Measurements from ENCODE around the gene ITCH.

DNA sequence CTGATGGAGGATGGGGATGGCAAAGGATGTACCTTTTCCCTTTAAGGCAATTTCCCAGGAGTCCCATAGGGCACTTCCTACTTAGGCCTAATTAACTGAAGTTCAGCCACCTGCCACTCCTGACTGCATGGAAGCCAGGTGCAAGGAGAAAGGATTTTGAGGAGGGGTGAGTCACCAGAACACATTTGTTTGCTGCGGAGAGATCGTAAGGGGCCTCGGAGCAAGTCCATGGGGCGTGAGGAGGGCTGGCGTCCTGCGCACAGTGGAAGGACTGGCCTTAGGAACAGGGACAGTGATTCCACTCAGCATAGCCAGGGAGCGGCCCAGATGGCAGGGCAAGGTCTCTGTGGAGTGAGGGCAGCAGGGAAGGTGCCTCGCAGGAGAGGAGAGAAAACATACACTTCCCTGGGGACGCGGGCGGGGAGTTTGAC, 183.7 kb downstream of the ITCH start:
- TF ChIP-seq CTCF (IDR thresholded peaks at IDR 0.05) (no peak), POLR2AphosphoS5 (IDR thresholded peaks at IDR 0.05) (no peak), POLR2A (IDR thresholded peaks at IDR 0.05) (peak in 1 of 2 donors; percentile 12)

Data from sigmoid colon (tissue), 4 donors.